H1 (cell line): ENCODE results near the gene SNRPB2. TPM values are rescaled to one million over a fixed set of nuclear protein-coding genes. Genes with fewer than 3 reads are reported as not detected.

Experiments
- CTCF ChIP-seq, 3 experiments: IDR thresholded peaks; 1 replicate in 2 of 3; 2 replicates in 1 of 3; pipeline versions ENCODE4 v1.5.1 to v1.6.1; 2011; ENCODE audit warnings: low read length in 3 of 3, mild to moderate bottlenecking in 3 of 3, inconsistent platforms in 2 of 3, low read depth in 1 of 3, moderate library complexity in 1 of 3; ENCODE audit not compliant: insufficient read depth in 1 of 3; ENCODE audit errors: control extremely low read depth in 1 of 3
- FOSL1 ChIP-seq: IDR thresholded peaks from 2 replicates; pipeline ENCODE4 v1.6.1; 2011; ENCODE audit warnings: mild to moderate bottlenecking, low read depth, low read length, moderate library complexity; ENCODE audit not compliant: insufficient read depth
- MAFK ChIP-seq: IDR thresholded peaks from 2 replicates; pipeline ENCODE4 v1.6.1; 2012; ENCODE audit warnings: low read depth, mild to moderate bottlenecking, improper control_type of control experiment, low read length
- MAX ChIP-seq: IDR thresholded peaks from 2 replicates; pipeline ENCODE4 v1.6.1; 2012; ENCODE audit warnings: inconsistent platforms
- NRF1 ChIP-seq: IDR thresholded peaks from 2 replicates; pipeline ENCODE4 v1.6.1; 2011; ENCODE audit warnings: mild to moderate bottlenecking, low read depth, low read length, improper control_type of control experiment
- POU5F1 ChIP-seq: IDR thresholded peaks from 2 replicates; pipeline ENCODE4 v1.6.1; 2011; ENCODE audit warnings: low read depth, mild to moderate bottlenecking, low read length, moderate library complexity
- RFX5 ChIP-seq: IDR thresholded peaks from 2 replicates; pipeline ENCODE4 v1.6.1; 2011; ENCODE audit warnings: low read depth, low read length, improper control_type of control experiment, borderline replicate concordance
- RXRA ChIP-seq: IDR thresholded peaks from 2 replicates; pipeline ENCODE4 v1.6.1; 2011; ENCODE audit warnings: low read depth, mild to moderate bottlenecking, low read length, moderate library complexity; ENCODE audit not compliant: insufficient read depth
- TBP ChIP-seq: IDR thresholded peaks from 2 replicates; pipeline ENCODE4 v1.6.1; 2011; ENCODE audit warnings: low read depth, low read length, improper control_type of control experiment
- polyA plus RNA-seq, 7 experiments: library from polyadenylated mRNA; depleted of rRNA in 3 of 7; stranded (reverse) in 5 of 7; unstranded in 2 of 7; fragments of >200 nt in 5 of 7; fragments of 200-250 nt in 2 of 7; gene quantifications; 1 replicate in 5 of 7; 2 replicates in 1 of 7; 4 replicates in 1 of 7; pipeline versions ENCODE4 v1.2.1 to v1.2.3, GENCODE V29; 2011 to 2013; ENCODE audit warnings: missing spikeins in 2 of 7, mixed read lengths in 2 of 7
- total RNA-seq: library from RNA; stranded (reverse); fragmentation: NEBNext Ultra II Directional; extraction: Animal tissue kit (Norgen Biotek cat#: 25700); gene quantifications from 2 replicates; pipeline ENCODE4 v1.2.1, GENCODE V29; 2021

SNRPB2 gene
- total and polyA plus RNA-seq, 2 of the 8 experiments (the other 6 are each of a cell fraction or from before 2014, with no cell fraction given): 49.4 to 102 TPM

GRCh38 chr20:16760431-16761304, 30.8 kb downstream of the SNRPB2 start (continued):
- no peak for TF ChIP-seq RXRA
- no peak for TF ChIP-seq CTCF (IDR thresholded peaks at IDR 0.05; ENCODE audit: control extremely low read depth in 1 of 3, insufficient read depth in 1 of 3, low read depth in 1 of 3, low read length in 3 of 3)
- no peak for TF ChIP-seq MAFK
- TF ChIP-seq RFX5: no peak
- no peak for TF ChIP-seq NRF1
- no peak for TF ChIP-seq FOSL1
- no peak for TF ChIP-seq POU5F1
- no peak for TF ChIP-seq TBP
- TF ChIP-seq MAX: no peak
